GM10266 (cell line): ENCODE results near the gene RHBDF2.

Source experiments
- DNase-seq: peaks from one replicate; pipeline ENCODE4 v3.0.0; 2012; ENCODE audit errors: extremely low spot score
- CTCF ChIP-seq: IDR thresholded peaks from 2 replicates; pipeline ENCODE4 v1.5.1; 2012; ENCODE audit warnings: mild to moderate bottlenecking, low read depth; ENCODE audit not compliant: control insufficient read depth, insufficient read depth; ENCODE audit errors: missing control alignments

The RHBDF2 gene

GRCh38 chr17:76477576-76477975 lies 23.6 kb downstream of the RHBDF2 start:
- TF ChIP-seq CTCF, result no peak
- no peak for DNase-seq

- no peak for DNase-seq
- no peak for TF ChIP-seq CTCF
Observed at GRCh38 chr17:76476736-76477135, 24.5 kb downstream of the RHBDF2 start.

GRCh38 chr17:76475302-76475701 lies 25.9 kb downstream of the RHBDF2 start:
- no peak for TF ChIP-seq CTCF
- DNase-seq, result no peak

- no peak for DNase-seq
- no peak for TF ChIP-seq CTCF
Observed at GRCh38 chr17:76474894-76475293, 26.3 kb downstream of the RHBDF2 start.

GRCh38 chr17:76474238-76474637 lies 27.0 kb downstream of the RHBDF2 start:
- no peak for DNase-seq
- TF ChIP-seq CTCF, result no peak

GRCh38 chr17:76473541-76473985 lies 27.7 kb downstream of the RHBDF2 start:
- peak; percentile 16 for TF ChIP-seq CTCF
- DNase-seq, result no peak

GRCh38 chr17:76472726-76473125 lies 28.5 kb downstream of the RHBDF2 start:
- TF ChIP-seq CTCF, result no peak
- no peak for DNase-seq
